Endodermal cell (in vitro differentiated cells): ENCODE results near the gene SSTR4. TPM values are rescaled to one million over a fixed set of nuclear protein-coding genes. Genes with fewer than 3 reads are reported as not detected.

Experiments
- DNase-seq: peaks from one replicate; pipeline ENCODE4 v3.0.0-alpha.2; 2017
- H3K27ac ChIP-seq: 2 replicates; pipeline ENCODE4 v1.5.1; 2013; ENCODE audit warnings: mild to moderate bottlenecking, low read depth, low read length, moderate library complexity
- H3K27me3 ChIP-seq: 2 replicates; pipeline ENCODE4 v1.6.1; 2013; ENCODE audit warnings: mild to moderate bottlenecking, low read length, moderate library complexity; ENCODE audit not compliant: insufficient read depth, control insufficient read depth, poor library complexity, severe bottlenecking
- H3K36me3 ChIP-seq: 2 replicates; pipeline ENCODE4 v1.7.0; 2013; ENCODE audit warnings: mild to moderate bottlenecking, low read length, moderate library complexity; ENCODE audit not compliant: control insufficient read depth, insufficient read depth
- H3K4me1 ChIP-seq: one replicate; pipeline ENCODE4 v1.7.0; 2013; ENCODE audit warnings: low read length; ENCODE audit not compliant: control insufficient read depth, insufficient read depth
- H3K4me3 ChIP-seq: 2 replicates; pipeline ENCODE4 v1.5.1; 2013; ENCODE audit warnings: mild to moderate bottlenecking, low read length, moderate library complexity
- H3K9ac ChIP-seq: 2 replicates; pipeline ENCODE4 v1.6.1; 2013; ENCODE audit warnings: mild to moderate bottlenecking, low read length, moderate library complexity; ENCODE audit not compliant: poor library complexity, severe bottlenecking; ENCODE audit errors: extremely low read depth
- H3K9me3 ChIP-seq: 2 replicates; pipeline ENCODE4 v1.6.1; 2013; ENCODE audit warnings: mild to moderate bottlenecking, low read length, moderate library complexity; ENCODE audit not compliant: control insufficient read depth
- H3K27ac Mint-ChIP-seq: 2 replicates; pipeline ENCODE4 v1.8.0; 2020; ENCODE audit warnings: mixed read lengths
- H3K27me3 Mint-ChIP-seq: 2 replicates; pipeline ENCODE4 v1.8.0; 2021; ENCODE audit warnings: mild to moderate bottlenecking, mixed read lengths; ENCODE audit not compliant: insufficient read depth
- H3K36me3 Mint-ChIP-seq: 2 replicates; pipeline ENCODE4 v1.8.0; 2020; ENCODE audit warnings: low read depth, mixed read lengths
- H3K4me1 Mint-ChIP-seq: 2 replicates; pipeline ENCODE4 v1.8.0; 2020; ENCODE audit warnings: mixed read lengths
- H3K4me3 Mint-ChIP-seq: 2 replicates; pipeline ENCODE4 v1.8.0; 2020; ENCODE audit warnings: mild to moderate bottlenecking, moderate library complexity, mixed read lengths
- H3K9me3 Mint-ChIP-seq: 2 replicates; pipeline ENCODE4 v1.8.0; 2020; ENCODE audit warnings: mild to moderate bottlenecking, mixed read lengths
- CTCF ChIP-seq: fragments of 200-600 bp; sonication (generic); conservative IDR thresholded peaks from 2 replicates; pipeline ENCODE4 v1.5.0; 2021; ENCODE audit warnings: antibody characterized with exemption, mild to moderate bottlenecking
- WGBS, 2 experiments: methylation state at CpG; one replicate each; pipeline versions ENCODE4 v1.1.5 to v1.1.7; 2013; ENCODE audit warnings: missing lambda C conversion rate in 2 of 2, mixed read lengths in 1 of 2; ENCODE audit not compliant: insufficient coverage in 1 of 2, insufficient read length in 1 of 2; 5-methylcytosine and 5-hydroxymethylcytosine counted together
- total RNA-seq, 2 donors: library from RNA; stranded (reverse); fragmentation: NEBNext Ultra II Directional in 1 of 2; extraction: Animal tissue kit (Norgen Biotek cat#: 25700) in 1 of 2; gene quantifications; 2 replicates in 1 of 2; 3 replicates in 1 of 2; pipeline ENCODE4 v1.2.1, GENCODE V29; 2021

SSTR4 gene
- total RNA-seq, 2 donors from 2014 or later: 0.40 TPM; not detected in 1

DNA sequence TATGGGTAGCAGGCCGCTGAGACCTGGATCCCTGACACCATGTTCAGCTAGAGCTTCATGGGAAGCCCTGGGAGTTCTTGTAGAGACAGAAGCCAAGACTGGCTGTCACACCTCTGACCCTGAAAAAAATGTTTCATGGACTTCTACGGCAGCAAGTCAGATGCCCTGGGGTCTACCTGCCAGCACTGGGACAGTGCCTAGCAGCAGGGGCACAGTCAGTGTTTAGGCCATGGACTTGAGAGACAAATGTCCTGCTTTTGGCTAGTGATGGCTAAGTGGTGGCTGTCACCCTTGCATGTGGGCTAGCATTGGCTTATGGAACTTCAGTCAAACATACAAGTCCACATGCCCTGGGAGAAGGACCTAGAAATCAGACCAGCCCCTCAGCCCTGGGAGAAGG is 41.3 kb upstream of the SSTR4 start:
- Mint-ChIP-seq H3K9me3 (peaks cover 45% of the 10 kb centered on the region), H3K4me3 (no peak overlapping the region), H3K4me1 (peaks cover 4% of the 10 kb centered on the region), H3K27me3 (peaks cover 15% of the 10 kb centered on the region), H3K27ac (no peak overlapping the region), H3K36me3 (no peaks in the 10 kb centered on the region)
- Histone ChIP-seq H3K27ac (no peak overlapping the region), H3K36me3 (no peaks in the 10 kb centered on the region), H3K4me1 (no peaks in the 10 kb centered on the region), H3K4me3 (no peak overlapping the region), H3K9ac (no peak overlapping the region), H3K27me3 (no peaks in the 10 kb centered on the region), H3K9me3 (peaks cover 14% of the 10 kb centered on the region)
- no peak for TF ChIP-seq CTCF
- 93 to 100% methylated on average over 2 of the region's 2 CpGs for WGBS, 2 experiments
- DNase-seq: no peak

GRCh38 chr20:22995923-22996322 is 39.2 kb upstream of the SSTR4 start:
- Mint-ChIP-seq H3K9me3 (peaks cover 37% of the 10 kb centered on the region), H3K4me1 (no peaks in the 10 kb centered on the region)
- H3K9ac ChIP-seq: no peak overlapping the region

DNA sequence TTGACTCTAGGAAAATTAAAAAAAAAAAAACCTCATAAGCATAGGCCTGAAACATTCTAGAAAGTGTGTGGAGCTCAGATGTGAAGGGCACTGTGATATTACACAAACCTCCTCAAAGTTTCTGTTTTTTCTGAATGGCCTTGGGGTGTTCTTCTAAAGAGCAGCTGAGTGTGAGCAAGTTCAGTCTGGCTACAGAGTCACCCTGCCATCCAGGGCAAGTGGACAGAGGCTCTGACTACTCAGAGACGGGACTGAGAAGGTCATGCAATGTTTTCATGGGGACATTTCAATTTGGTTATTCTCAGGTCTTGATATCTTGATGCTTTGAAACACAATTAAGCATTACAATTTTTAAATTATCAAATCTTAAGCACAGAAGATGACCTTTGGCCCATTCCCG is 36.6 kb upstream of the SSTR4 start:
- Mint-ChIP-seq H3K9me3 (peaks cover 15% of the 10 kb centered on the region), H3K4me1 (no peaks in the 10 kb centered on the region), H3K27me3 (peaks cover 9% of the 10 kb centered on the region), H3K4me3 (no peak overlapping the region), H3K36me3 (no peaks in the 10 kb centered on the region), H3K27ac (no peak overlapping the region)
- Histone ChIP-seq H3K9ac (no peak overlapping the region), H3K27me3 (no peaks in the 10 kb centered on the region), H3K4me1 (no peaks in the 10 kb centered on the region), H3K4me3 (no peak overlapping the region), H3K36me3 (no peaks in the 10 kb centered on the region), H3K9me3 (peaks cover 10% of the 10 kb centered on the region), H3K27ac (no peak overlapping the region)
- no peak for DNase-seq
- TF ChIP-seq CTCF: no peak
- 91% methylated on average over 2 of the region's 2 CpGs; no CpG with 5 or more reads in 1 of the 2 experiments for WGBS, 2 experiments

More at GRCh38 chr20:22995923-22996322, 39.2 kb upstream of the SSTR4 start:
- H3K4me1 ChIP-seq: no peaks in the 10 kb centered on the region
- no peaks in the 10 kb centered on the region for H3K36me3 Mint-ChIP-seq
- no peaks in the 10 kb centered on the region for H3K27me3 ChIP-seq
- TF ChIP-seq CTCF: no peak
- H3K4me3 Mint-ChIP-seq: no peak overlapping the region
- H3K27ac ChIP-seq: no peak overlapping the region
- no peak overlapping the region for H3K4me3 ChIP-seq
- peaks cover 14% of the 10 kb centered on the region for H3K9me3 ChIP-seq
- no peak overlapping the region for H3K27ac Mint-ChIP-seq
- H3K27me3 Mint-ChIP-seq: peaks cover 8% of the 10 kb centered on the region
- H3K36me3 ChIP-seq: no peaks in the 10 kb centered on the region
- WGBS, 2 experiments: 86% methylated on average over 1 of the region's 1 CpG
- no peak for DNase-seq
